NCI-H69 (cell line): Measurements from ENCODE around the gene LYPD8.

Experiments used
- DNase-seq: peaks from one replicate; lab custom pipeline; 2025; lab: John Stamatoyannopoulos, UW

LYPD8 gene

DNA sequence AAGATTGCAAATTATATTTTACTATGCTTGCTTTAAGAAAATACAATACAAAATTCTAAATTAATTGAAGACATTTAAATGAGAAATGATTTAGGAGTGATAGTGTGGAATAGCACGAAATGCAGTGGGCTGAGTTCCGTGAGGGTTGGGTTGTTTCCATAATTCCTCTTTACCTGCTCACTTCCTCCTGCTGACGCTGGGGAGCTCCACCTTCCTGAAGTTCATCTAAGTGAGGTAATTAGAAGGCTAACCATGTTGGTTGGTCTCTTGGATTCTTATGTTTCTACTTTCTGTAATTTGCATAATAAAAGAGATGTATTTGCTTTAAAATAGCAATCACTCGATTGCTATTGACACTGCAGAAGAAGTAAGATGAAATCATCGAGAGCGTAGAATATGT, 57.7 kb downstream of the LYPD8 start:
- no peak for DNase-seq

DNA sequence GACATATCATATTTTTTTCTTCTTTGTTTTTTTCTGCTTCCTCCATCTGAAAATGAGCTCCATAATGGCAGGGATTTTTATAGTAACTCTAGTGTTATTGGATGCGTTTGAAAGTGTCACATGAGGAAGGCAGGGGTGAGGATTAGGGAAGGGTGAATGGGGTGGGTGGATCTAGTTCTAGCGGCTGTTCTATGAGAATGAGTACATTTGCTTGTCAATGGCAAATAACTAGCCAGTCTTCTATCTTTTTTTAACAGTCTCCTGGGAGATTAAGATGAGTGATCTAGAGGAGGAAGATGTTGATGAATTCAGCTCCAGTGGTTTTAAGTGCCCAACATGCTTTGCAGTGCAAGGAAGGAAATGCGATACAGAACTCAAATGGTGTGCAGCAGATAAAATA, 58.8 kb downstream of the LYPD8 start:
- DNase-seq = no peak

DNA sequence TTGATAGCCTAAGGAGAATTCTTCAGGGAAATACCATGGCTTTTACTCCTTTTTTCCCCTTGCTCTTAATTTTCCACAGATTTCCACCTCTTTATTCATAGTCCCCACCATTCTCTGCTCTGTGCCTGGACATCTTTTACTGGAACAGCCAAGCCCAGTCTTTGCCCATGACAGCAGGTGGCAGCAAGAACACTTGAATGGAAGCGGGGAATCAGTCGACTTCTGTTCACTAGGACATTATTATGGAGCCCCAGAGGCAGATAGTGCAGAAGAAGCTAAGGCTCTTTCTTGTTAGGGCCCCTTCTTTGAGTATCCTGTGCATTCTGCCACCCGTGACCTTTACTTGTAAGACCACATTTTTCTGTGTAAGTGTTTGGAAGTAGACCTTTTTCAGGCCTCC, 59.3 kb downstream of the LYPD8 start:
- DNase-seq = peak; percentile 4

DNA sequence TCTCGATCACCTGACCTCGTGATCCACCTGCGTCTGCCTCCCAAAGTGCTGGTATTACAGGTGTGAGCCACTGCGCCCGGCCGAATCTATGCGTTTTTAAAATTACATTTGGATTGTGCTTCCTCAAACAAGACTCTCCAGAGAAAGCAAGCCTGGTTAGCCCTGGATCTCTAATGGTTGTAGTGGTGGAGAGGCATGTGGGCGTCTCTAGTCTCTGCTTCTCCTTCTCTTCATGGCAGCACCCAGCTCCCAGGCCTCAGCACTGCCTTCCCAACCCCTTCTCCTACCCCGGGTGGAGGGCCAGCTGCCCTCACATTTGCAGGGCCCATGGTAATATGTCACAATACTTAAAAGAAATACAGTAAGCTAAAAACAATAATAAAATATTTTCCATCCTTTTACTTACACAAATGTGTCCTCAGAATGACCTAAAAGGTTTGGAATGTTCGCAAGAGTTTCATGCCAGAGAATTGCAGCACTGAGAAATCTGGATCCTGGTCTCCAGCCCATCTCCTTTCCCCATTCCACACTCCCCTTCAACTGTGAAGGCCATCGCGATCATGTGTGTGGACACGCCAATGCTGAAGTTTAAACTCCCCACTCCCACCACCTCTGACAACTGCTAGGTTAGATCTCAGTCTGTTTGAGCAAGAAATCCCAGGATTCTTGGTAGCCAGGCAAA, 60.0 kb downstream of the LYPD8 start:
- DNase-seq = no peak

GRCh38 chr1:248691567-248692155, 63.9 kb downstream of the LYPD8 start:
- no peak for DNase-seq
